NCI-H187 (cell line): ENCODE data around the gene ERVMER34-1.
A peak's percentile ranks its signal among the peaks of the same experiment; 100 is the strongest.

Source experiments
- DNase-seq, 2 experiments: peaks; one replicate each; lab custom pipeline; 2025; lab: John Stamatoyannopoulos, UW

Gene ERVMER34-1

DNA sequence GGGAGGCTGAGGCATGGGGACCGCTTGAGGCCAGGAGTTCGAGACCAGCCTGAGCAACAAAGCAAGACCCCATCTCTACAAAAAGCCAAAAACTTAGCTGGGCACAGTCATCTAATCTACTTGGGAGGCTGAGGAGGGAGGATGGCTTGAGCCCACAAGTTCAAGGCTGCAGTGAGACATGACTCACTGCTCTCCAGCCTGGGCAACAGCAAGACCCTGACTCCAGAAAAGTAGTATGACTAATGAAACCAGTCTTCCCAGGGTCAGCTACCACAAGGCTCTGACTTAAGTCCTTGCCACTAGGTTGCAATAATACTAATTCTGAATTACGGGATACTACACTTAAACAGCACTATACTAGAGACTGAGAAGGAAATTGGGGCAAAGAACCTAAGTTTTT, 33.1 kb downstream of the ERVMER34-1 start:
- no peak for DNase-seq

DNA sequence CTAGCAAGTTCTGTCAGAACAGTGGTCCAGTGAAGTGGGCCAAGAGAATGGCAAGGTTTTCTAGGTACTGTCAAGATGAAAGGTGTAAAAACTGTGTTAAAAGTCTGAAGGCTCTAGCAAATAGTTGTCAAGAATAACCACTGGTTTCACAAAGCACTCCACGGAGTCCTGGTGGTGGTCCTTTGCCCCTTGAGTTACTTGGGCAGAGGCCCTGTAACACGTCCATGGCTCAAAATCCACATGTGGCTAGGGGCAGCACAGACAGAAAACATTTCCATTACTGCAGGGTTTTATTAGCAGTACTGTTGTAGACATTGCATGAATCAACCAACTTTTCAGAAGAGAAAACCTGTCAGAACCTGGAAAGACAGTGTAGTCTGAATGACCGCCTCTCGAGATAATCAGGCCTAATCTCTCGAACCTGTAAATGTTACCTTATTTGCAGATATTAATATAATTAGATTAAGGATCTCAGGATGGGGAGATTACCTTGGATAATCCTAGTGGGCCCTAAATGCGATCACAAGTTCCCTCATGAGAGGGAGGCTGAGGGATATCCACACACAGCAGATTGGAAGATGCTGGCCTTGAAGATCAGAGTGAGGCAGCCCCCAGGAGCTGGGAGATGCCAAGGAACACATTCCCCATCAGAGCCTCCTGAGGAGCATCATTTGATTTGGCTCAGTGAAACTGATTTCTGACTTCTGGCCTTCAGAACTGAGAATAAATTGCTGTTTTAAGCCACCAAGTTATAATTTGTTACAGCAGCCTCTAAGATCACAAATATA, 34.7 kb downstream of the ERVMER34-1 start:
- no peak for DNase-seq

DNA sequence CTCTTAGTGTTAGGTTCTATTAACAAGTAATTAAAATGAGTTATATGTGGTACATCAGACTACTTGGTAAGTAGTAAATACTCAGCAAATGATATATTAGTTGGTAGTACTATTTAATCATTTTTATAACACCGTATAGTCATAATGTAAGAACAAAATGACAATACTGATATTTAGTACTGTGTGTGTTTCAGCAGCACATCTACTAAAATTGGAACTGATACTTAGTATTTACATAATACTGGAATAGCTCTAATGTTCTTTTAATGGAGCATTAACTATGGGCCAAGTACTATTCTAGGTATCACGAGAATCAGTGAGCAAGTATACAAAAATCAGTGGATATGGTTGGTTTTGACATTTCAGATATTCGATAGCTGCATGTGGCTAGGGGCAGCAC, 35.3 kb downstream of the ERVMER34-1 start:
- DNase-seq: no peak

- DNase-seq: no peak
Observed at GRCh38 chr4:52715255-52715897, 35.8 kb downstream of the ERVMER34-1 start.

DNA sequence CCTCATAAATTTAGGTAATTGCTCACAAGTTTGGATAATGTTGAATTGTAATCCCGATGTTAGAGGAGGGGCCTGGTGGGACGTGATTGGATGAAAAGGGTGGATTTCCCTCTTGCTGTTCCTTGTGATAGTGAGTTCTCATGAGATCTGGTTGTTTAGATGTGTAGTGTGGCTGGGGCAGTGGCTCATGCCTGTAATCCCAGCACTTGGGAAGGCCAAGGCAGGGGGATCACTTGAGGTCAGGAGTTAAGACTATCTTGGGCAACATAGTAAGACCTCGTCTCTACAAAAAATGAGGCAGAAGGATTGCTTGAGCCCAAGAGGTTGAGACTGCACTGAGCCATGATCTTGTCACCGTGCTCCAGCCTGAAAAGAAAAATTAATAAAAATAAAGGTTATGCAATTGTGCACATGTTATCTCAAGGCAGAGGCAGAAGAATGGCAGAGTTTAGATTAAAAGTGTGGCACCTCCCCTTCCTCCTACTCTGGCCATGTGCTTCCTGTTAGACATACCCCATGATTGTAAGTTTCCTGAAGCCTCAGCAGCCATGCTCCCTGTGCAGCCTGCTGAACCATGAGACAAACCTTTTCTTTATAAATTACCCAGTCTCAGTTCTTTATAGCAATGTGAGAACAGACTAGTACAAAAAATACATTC, 36.5 kb downstream of the ERVMER34-1 start:
- no peak for DNase-seq

- DNase-seq: no peak
Observed at GRCh38 chr4:52713456-52713937, 37.7 kb downstream of the ERVMER34-1 start.

DNA sequence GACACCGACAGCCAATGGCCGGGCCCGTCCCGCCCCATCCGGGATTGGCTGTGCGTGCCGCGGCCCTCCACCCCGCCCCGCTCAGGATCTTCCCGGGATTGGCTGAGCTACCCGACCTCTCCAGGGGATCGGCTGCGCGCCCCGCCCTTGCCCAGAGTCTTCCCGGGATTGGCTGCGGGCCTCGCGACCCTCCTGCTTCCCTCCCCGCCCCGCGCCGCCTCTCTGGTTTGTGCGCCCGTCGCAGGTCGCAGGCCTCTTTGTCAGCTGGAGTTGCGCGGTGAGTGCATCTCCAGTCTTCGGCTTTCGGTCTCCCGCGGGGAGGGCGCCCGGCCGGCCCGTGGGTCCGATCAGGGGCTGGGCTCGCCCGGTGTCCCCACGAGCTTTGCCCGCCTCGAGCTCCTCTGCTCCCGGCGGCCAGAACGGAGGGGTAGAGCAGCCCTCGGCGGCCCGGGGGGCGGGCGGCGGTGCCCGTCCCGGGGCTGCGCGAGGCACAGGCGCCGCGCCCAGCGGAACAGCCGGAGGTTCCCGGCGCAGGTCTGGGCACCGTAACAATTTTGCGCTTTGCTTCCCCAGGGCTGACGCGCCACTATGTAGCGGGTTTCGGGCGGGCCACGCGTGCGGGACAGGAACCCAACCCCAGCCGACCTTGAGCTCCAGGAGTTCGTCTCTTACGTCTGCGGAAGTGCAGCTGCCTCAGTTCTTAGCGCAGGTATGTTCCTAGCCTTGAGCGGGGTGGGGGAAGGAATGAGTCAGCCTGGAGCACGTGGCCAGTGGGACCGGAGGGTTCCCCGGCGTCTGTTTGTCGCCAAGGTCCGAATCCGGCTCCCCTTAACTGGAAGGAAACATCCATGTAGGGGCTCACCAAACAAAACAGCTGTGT, 38.7 kb downstream of the ERVMER34-1 start:
- DNase-seq: peak; percentile 91 to 95

- no peak for DNase-seq
Observed at GRCh38 chr4:52711834-52712250, 39.4 kb downstream of the ERVMER34-1 start.

- DNase-seq: no peak
Observed at GRCh38 chr4:52711272-52711671, 40.0 kb downstream of the ERVMER34-1 start.

DNA sequence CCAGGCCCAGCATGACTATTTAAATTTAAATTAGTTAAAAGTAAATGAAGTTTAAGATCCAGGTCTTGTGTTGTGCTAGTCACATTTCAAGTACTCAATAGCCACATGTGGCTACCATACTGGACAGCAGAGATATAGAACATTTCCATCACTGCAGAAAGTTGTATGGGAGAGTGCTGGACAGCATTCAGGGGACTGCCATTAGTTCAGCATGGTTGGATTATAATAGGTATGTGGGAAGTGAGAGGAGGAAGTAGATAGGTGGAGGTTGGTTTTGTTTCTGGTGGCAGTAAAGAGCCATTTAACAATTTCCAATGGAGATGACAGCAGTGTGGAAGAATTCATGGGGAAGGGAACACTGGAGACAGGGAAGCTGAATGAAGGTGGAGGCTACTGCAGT, 42.1 kb downstream of the ERVMER34-1 start:
- no peak for DNase-seq

- DNase-seq: no peak
Observed at GRCh38 chr4:52704661-52705060, 46.6 kb downstream of the ERVMER34-1 start.

- DNase-seq: no peak
Observed at GRCh38 chr4:52704133-52704532, 47.1 kb downstream of the ERVMER34-1 start.

- DNase-seq: no peak
Observed at GRCh38 chr4:52701207-52701606, 50.0 kb downstream of the ERVMER34-1 start.

- no peak for DNase-seq
Observed at GRCh38 chr4:52694936-52695335, 56.3 kb downstream of the ERVMER34-1 start.

GRCh38 chr4:52693492-52693891, 57.7 kb downstream of the ERVMER34-1 start:
- DNase-seq: no peak
